ENCODE measurements around the gene TFB1M.
"Not testable (repeated sequence)": the region's sequence is repeated elsewhere in the genome, so short reads cannot be mapped to it uniquely, and the experiment has no call there.

The TFB1M gene

GRCh38 chr6:155269765-155270164 lies 44.5 kb downstream of the TFB1M start:
- no peak overlapping the region for H3K4me3 ChIP-seq (ENCODE audit: low read length)
- H2AFZ ChIP-seq (ENCODE audit: low read depth, low read length) = no peak overlapping the region
- H3K27me3 ChIP-seq (ENCODE audit: low read depth, low read length) = no peaks in the 10 kb centered on the region
- H4K20me1 ChIP-seq (ENCODE audit: insufficient read depth, low read length) = no peaks in the 10 kb centered on the region
- H3K9me3 ChIP-seq (ENCODE audit: insufficient read depth, low read length) = no peaks in the 10 kb centered on the region
- H3K4me2 ChIP-seq (ENCODE audit: low read length) = no peak overlapping the region
- no peaks in the 10 kb centered on the region for H3K79me2 ChIP-seq (ENCODE audit: low read length)
- H3K9ac ChIP-seq (ENCODE audit: low read length) = no peak overlapping the region
- H3K27ac ChIP-seq (ENCODE audit: low read length) = no peak overlapping the region
- no peaks in the 10 kb centered on the region for H3K4me1 ChIP-seq (ENCODE audit: low read length)
- peaks cover 2% of the 10 kb centered on the region for H3K36me3 ChIP-seq (replicated peaks; ENCODE audit: low read depth, low read length)
- no peak for TF ChIP-seq EZH2phosphoT487 (IDR thresholded peaks at IDR 0.05; ENCODE audit: low read depth)
- no peak for TF ChIP-seq CTCF (IDR thresholded peaks at IDR 0.05; ENCODE audit: low read depth, low read length)

GRCh38 chr6:155268088-155268867 lies 46.0 kb downstream of the TFB1M start:
- H3K4me3 ChIP-seq (ENCODE audit: low read length); H3K27me3 ChIP-seq (ENCODE audit: low read depth, low read length); H4K20me1 ChIP-seq (ENCODE audit: insufficient read depth, low read length); H2AFZ ChIP-seq (ENCODE audit: low read depth, low read length); H3K79me2 ChIP-seq (ENCODE audit: low read length); H3K4me1 ChIP-seq (ENCODE audit: low read length); H3K27ac ChIP-seq (ENCODE audit: low read length); H3K4me2 ChIP-seq (ENCODE audit: low read length); H3K9ac ChIP-seq (ENCODE audit: low read length); H3K36me3 ChIP-seq (replicated peaks; ENCODE audit: low read depth, low read length); H3K9me3 ChIP-seq (ENCODE audit: insufficient read depth, low read length): not testable (repeated sequence)
- TF ChIP-seq CTCF (IDR thresholded peaks at IDR 0.05; ENCODE audit: low read depth, low read length) = peak; percentile 48

GRCh38 chr6:155267411-155267810 lies 46.9 kb downstream of the TFB1M start:
- Histone ChIP-seq H3K4me1 (ENCODE audit: low read length) (no peaks in the 10 kb centered on the region), H3K27ac (ENCODE audit: low read length) (no peak overlapping the region), H2AFZ (ENCODE audit: low read depth, low read length) (no peak overlapping the region), H3K4me2 (ENCODE audit: low read length) (no peak overlapping the region), H4K20me1 (ENCODE audit: insufficient read depth, low read length) (no peaks in the 10 kb centered on the region), H3K27me3 (ENCODE audit: low read depth, low read length) (no peaks in the 10 kb centered on the region), H3K79me2 (ENCODE audit: low read length) (no peaks in the 10 kb centered on the region), H3K9ac (ENCODE audit: low read length) (no peak overlapping the region), H3K36me3 (replicated peaks; ENCODE audit: low read depth, low read length) (peaks cover 2% of the 10 kb centered on the region), H3K9me3 (ENCODE audit: insufficient read depth, low read length) (no peaks in the 10 kb centered on the region), H3K4me3 (ENCODE audit: low read length) (no peak overlapping the region)
- no peak for TF ChIP-seq CTCF (IDR thresholded peaks at IDR 0.05; ENCODE audit: low read depth, low read length)
- TF ChIP-seq EZH2phosphoT487 (IDR thresholded peaks at IDR 0.05; ENCODE audit: low read depth) = no peak

- Histone ChIP-seq H3K4me3 (ENCODE audit: low read length) (no peak overlapping the region), H3K27me3 (ENCODE audit: low read depth, low read length) (no peaks in the 10 kb centered on the region), H3K4me1 (ENCODE audit: low read length) (no peaks in the 10 kb centered on the region), H3K9ac (ENCODE audit: low read length) (no peak overlapping the region), H3K36me3 (replicated peaks; ENCODE audit: low read depth, low read length) (peaks cover 2% of the 10 kb centered on the region), H3K79me2 (ENCODE audit: low read length) (no peaks in the 10 kb centered on the region), H4K20me1 (ENCODE audit: insufficient read depth, low read length) (no peaks in the 10 kb centered on the region), H3K4me2 (ENCODE audit: low read length) (no peak overlapping the region), H3K9me3 (ENCODE audit: insufficient read depth, low read length) (no peaks in the 10 kb centered on the region), H3K27ac (ENCODE audit: low read length) (no peak overlapping the region), H2AFZ (ENCODE audit: low read depth, low read length) (no peak overlapping the region)
- no peak for TF ChIP-seq EZH2phosphoT487 (IDR thresholded peaks at IDR 0.05; ENCODE audit: low read depth)
- no peak for TF ChIP-seq CTCF (IDR thresholded peaks at IDR 0.05; ENCODE audit: low read depth, low read length)
Observed at GRCh38 chr6:155265843-155266535, 48.3 kb downstream of the TFB1M start.
